ENCODE measurements around the gene TERT. TPM values are rescaled to one million over a fixed set of nuclear protein-coding genes. Genes with fewer than 3 reads are reported as not detected.

TERT gene
- total and polyA plus RNA-seq, 2 of the 4 experiments (the other 2 are of a cell fraction): not detected

GRCh38 chr5:1322036-1322900, 27.4 kb upstream of the TERT start:
- Histone ChIP-seq H3K36me3 (ENCODE audit: control insufficient read depth, insufficient read depth, low read length) (peaks cover 62% of the 10 kb centered on the region), H3K27ac (ENCODE audit: insufficient read depth, low read length) (no peak overlapping the region), H3K9ac (ENCODE audit: low read depth, low read length) (no peak overlapping the region), H3K23ac (ENCODE audit: low read depth, low read length) (no peak overlapping the region), H3K9me3 (ENCODE audit: control insufficient read depth, insufficient read depth, low read length) (peaks cover 2% of the 10 kb centered on the region; the same call in 1 of the 2 replicates), H3K27me3 (ENCODE audit: control insufficient read depth, insufficient read depth, low read length) (no peaks in the 10 kb centered on the region), H3K18ac (ENCODE audit: low read depth, low read length) (no peak overlapping the region), H3K4me3 (ENCODE audit: insufficient read depth, low read depth, low read length) (no peak overlapping the region), H2AFZ (replicated peaks; ENCODE audit: low read length, poor library complexity) (no peak overlapping the region), H3K4ac (ENCODE audit: low read depth, low read length) (no peak overlapping the region), H4K8ac (ENCODE audit: low read depth in 2 of 2, low read length in 2 of 2) (no peak overlapping the region), H2BK20ac (ENCODE audit: low read depth, low read length) (no peak overlapping the region), H3K9me1 (ENCODE audit: insufficient read depth, low read length) (no peaks in the 10 kb centered on the region), H3K14ac (replicated peaks; ENCODE audit: low read depth, low read length) (no peak overlapping the region), H2BK5ac (ENCODE audit: low read depth, low read length, poor library complexity, severe bottlenecking) (no peak overlapping the region), H4K91ac (ENCODE audit: insufficient read depth, low read depth, low read length) (no peak overlapping the region), H3K4me1 (ENCODE audit: control insufficient read depth, insufficient read depth, low read length) (no peaks in the 10 kb centered on the region; the same call in 1 of the 2 replicates), H3K4me2 (ENCODE audit: low read depth, low read length) (no peak overlapping the region), H2AK5ac (ENCODE audit: low read depth, low read length) (no peak overlapping the region), H2BK15ac (ENCODE audit: low read depth, low read length) (no peak overlapping the region), H2AK9ac (replicated peaks; ENCODE audit: low read depth, low read length, poor library complexity) (no peak overlapping the region), H3K56ac (ENCODE audit: extremely low read depth, insufficient read depth, low read length) (no peak overlapping the region), H4K5ac (ENCODE audit: low read depth, low read length) (no peak overlapping the region), H2BK120ac (ENCODE audit: low read depth, low read length) (no peak overlapping the region), H3K79me1 (ENCODE audit: low read depth in 1 of 2, low read length in 2 of 2) (peaks cover 0 to 6% of the 10 kb centered on the region in 2 experiments; a peak in 2 of 4 replicates), H4K20me1 (ENCODE audit: insufficient read depth, low read length) (peaks cover under 1% of the 10 kb centered on the region; the same call in 1 of the 2 replicates)
- BruUV-seq (replicated peaks): no TSS peak
- ATAC-seq (ENCODE audit: low read depth) (no peak), DNase-seq (no peak)
- CTCF ChIA-PET: no interaction called here
- POLR2A ChIA-PET (ENCODE audit: unreplicated experiment): no interaction called here
- in situ Hi-C loops (cut with MboI; ENCODE audit: low sequenced_read_pairs) (no loop called here), intact Hi-C loops (cut with micrococcal nuclease) (no loop called here), dilution Hi-C loops (cut with HindIII; ENCODE audit: low sequenced_read_pairs, unreplicated experiment) (no loop called here)
- WGBS, 2 experiments (ENCODE audit: extremely low coverage in 2 of 2, insufficient read length in 1 of 2): 95% methylated on average over 4 of the region's 22 CpGs; no CpG with 5 or more reads in 1 of the 2 experiments
- no peak for TF ChIP-seq MXI1 (IDR thresholded peaks at IDR 0.05; ENCODE audit: borderline replicate concordance, low read depth, low read length)
- no peak for TF ChIP-seq SMC3 (IDR thresholded peaks at IDR 0.05; ENCODE audit: low read depth, low read length)
- no peak for TF ChIP-seq POLR2A (IDR thresholded peaks at IDR 0.05; ENCODE audit: low read depth, low read length)
- TF ChIP-seq MAFK (IDR thresholded peaks at IDR 0.05; ENCODE audit: low read depth, low read length): no peak
- no peak for TF ChIP-seq RCOR1 (IDR thresholded peaks at IDR 0.05; ENCODE audit: insufficient replicate concordance, low read length)
- TF ChIP-seq NFE2L2 (IDR thresholded peaks at IDR 0.05; ENCODE audit: low read depth, low read length): no peak
- TF ChIP-seq BHLHE40 (IDR thresholded peaks at IDR 0.05; ENCODE audit: low read depth, low read length): no peak
- no peak for TF ChIP-seq CHD1 (IDR thresholded peaks at IDR 0.05; ENCODE audit: low read depth, low read length)
- TF ChIP-seq, protein P1, sequence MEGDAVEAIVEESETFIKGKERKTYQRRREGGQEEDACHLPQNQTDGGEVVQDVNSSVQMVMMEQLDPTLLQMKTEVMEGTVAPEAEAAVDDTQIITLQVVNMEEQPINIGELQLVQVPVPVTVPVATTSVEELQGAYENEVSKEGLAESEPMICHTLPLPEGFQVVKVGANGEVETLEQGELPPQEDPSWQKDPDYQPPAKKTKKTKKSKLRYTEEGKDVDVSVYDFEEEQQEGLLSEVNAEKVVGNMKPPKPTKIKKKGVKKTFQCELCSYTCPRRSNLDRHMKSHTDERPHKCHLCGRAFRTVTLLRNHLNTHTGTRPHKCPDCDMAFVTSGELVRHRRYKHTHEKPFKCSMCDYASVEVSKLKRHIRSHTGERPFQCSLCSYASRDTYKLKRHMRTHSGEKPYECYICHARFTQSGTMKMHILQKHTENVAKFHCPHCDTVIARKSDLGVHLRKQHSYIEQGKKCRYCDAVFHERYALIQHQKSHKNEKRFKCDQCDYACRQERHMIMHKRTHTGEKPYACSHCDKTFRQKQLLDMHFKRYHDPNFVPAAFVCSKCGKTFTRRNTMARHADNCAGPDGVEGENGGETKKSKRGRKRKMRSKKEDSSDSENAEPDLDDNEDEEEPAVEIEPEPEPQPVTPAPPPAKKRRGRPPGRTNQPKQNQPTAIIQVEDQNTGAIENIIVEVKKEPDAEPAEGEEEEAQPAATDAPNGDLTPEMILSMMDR (conservative IDR thresholded peaks at IDR 0.05; ENCODE audit: low read depth, low read length): no peak
